Sigmoid colon (tissue), 4 donors: ENCODE measurements around the gene MKNK1.

Experiments
- CTCF ChIP-seq, 4 experiments: fragments of 450-650 bp in 3 of 4; fragments of 200-600 bp in 1 of 4; IDR thresholded peaks; one replicate each; pipeline ENCODE4 v1.5.1; 2016 to 2019; ENCODE audit warnings: antibody characterized with exemption in 4 of 4, mild to moderate bottlenecking in 3 of 4, moderate library complexity in 2 of 4
- EP300 ChIP-seq, 4 donors: sonication (generic); formaldehyde crosslinking; IDR thresholded peaks; one replicate each; pipeline ENCODE4 v1.6.1; 2017; ENCODE audit warnings: antibody characterized with exemption in 4 of 4

GRCh38 chr1:46637444-46638083, 33.5 kb upstream of the MKNK1 start:
- TF ChIP-seq CTCF (IDR thresholded peaks at IDR 0.05): no peak
- TF ChIP-seq EP300 (IDR thresholded peaks at IDR 0.05): no peak
